Sigmoid colon (tissue), 4 donors: Measurements from ENCODE around the gene GLIS1.

Experiments
- CTCF ChIP-seq, 4 experiments: fragments of 450-650 bp in 3 of 4; fragments of 200-600 bp in 1 of 4; IDR thresholded peaks; one replicate each; pipeline ENCODE4 v1.5.1; 2016 to 2019; ENCODE audit warnings: antibody characterized with exemption in 4 of 4, mild to moderate bottlenecking in 3 of 4, moderate library complexity in 2 of 4
- EP300 ChIP-seq, 4 donors: sonication (generic); formaldehyde crosslinking; IDR thresholded peaks; one replicate each; pipeline ENCODE4 v1.6.1; 2017; ENCODE audit warnings: antibody characterized with exemption in 4 of 4
- POLR2A ChIP-seq, 2 donors: fragments of 450-650 bp; IDR thresholded peaks; one replicate each; pipeline ENCODE4 v1.6.1; 2016; ENCODE audit warnings: antibody characterized with exemption in 2 of 2, mild to moderate bottlenecking in 2 of 2, moderate library complexity in 2 of 2
- POLR2AphosphoS5 ChIP-seq, 4 donors: sonication (generic); formaldehyde crosslinking; IDR thresholded peaks; one replicate each; pipeline ENCODE4 v1.6.1; 2017; ENCODE audit warnings: antibody characterized with exemption in 4 of 4

- TF ChIP-seq EP300 (IDR thresholded peaks at IDR 0.05) (no peak), POLR2AphosphoS5 (IDR thresholded peaks at IDR 0.05) (no peak), CTCF (IDR thresholded peaks at IDR 0.05) (no peak), POLR2A (IDR thresholded peaks at IDR 0.05) (no peak)
These were observed 236.1 kb downstream of the GLIS1 start for GRCh38 chr1:53502641-53503432.
